IPS DF 6.9 (cell line): ENCODE measurements around the gene SH3BGRL3.
A peak's percentile ranks its signal among the peaks of the same experiment; 100 is the strongest.

Source experiments
- DNase-seq: peaks from one replicate; pipeline ENCODE4 v3.0.0-alpha.2; 2013; ENCODE audit warnings: low read depth, low spot score
- H3K27ac ChIP-seq: one replicate; pipeline ENCODE4 v1.5.1; 2013; ENCODE audit warnings: low read length, control low read depth
- H3K27me3 ChIP-seq: 2 replicates; pipeline ENCODE4 v1.6.1; 2013; ENCODE audit warnings: mild to moderate bottlenecking, low read length; ENCODE audit not compliant: control insufficient read depth, insufficient read depth
- H3K36me3 ChIP-seq: 2 replicates; pipeline ENCODE4 v1.6.1; 2013; ENCODE audit warnings: low read length; ENCODE audit not compliant: control insufficient read depth, insufficient read depth
- H3K4me1 ChIP-seq: 2 replicates; pipeline ENCODE4 v1.6.1; 2013; ENCODE audit warnings: low read length; ENCODE audit not compliant: control insufficient read depth, insufficient read depth
- H3K4me3 ChIP-seq: 2 replicates; pipeline ENCODE4 v1.5.1; 2013; ENCODE audit warnings: mild to moderate bottlenecking, low read length
- H3K9me3 ChIP-seq: 2 replicates; pipeline ENCODE4 v1.6.1; 2013; ENCODE audit warnings: low read length, inconsistent platforms; ENCODE audit not compliant: control insufficient read depth, insufficient read depth
- WGBS: extraction: QIAGEN DNeasy Blood & Tissue Kit; methylation state at CpG from one replicate; pipeline ENCODE4 v1.1.7; 2013; ENCODE audit warnings: mixed read lengths, missing lambda C conversion rate; ENCODE audit not compliant: insufficient read length, insufficient coverage; 5-methylcytosine and 5-hydroxymethylcytosine counted together

Gene SH3BGRL3

DNA sequence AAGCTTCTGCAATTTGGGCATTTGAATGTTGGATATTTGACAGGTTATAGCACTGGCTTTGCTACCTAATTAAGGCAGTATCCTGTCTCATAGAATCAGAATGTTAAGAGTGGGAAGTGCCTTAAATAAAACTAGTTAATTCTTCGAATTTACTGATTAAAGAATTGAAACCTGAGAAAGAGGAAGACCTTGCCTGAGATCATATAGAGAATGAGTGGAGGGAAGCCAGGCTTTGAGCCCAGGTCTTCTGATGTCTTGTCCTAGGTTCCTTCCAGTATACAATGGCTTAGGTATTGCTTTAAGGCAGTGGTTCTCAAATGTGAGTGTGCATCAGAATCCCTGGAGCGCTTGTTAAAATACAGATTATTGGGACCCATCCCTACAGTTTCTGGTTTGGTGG, 20.9 kb upstream of the SH3BGRL3 start:
- Histone ChIP-seq H3K4me1 (no peaks in the 10 kb centered on the region), H3K27ac (no peak overlapping the region), H3K36me3 (peaks cover 28% of the 10 kb centered on the region; the same call in 1 of the 2 replicates), H3K27me3 (no peaks in the 10 kb centered on the region), H3K9me3 (no peaks in the 10 kb centered on the region), H3K4me3 (no peak overlapping the region)
- no peak for DNase-seq
- no CpG with 5 or more reads among the region's 2 CpGs for WGBS

DNA sequence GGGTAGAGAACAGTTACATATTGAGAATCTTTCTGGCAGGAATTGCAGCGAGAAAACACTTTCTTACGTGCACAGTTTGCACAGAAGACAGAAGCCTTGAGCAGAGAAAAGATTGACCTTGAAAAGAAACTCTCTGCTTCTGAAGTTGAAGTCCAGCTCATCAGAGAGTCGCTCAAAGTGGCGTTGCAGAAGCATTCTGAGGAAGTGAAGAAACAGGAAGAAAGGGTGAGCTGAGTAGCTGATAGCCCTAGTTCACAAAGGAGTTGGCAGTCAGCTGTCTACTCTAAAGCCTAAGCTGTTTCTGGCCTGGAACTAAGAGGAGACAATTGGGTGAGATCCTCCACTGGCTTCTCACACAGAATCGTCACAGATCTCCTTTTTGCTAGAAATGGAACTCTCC, 20.3 kb upstream of the SH3BGRL3 start:
- no peak for DNase-seq
- H3K4me3 ChIP-seq = no peak overlapping the region
- WGBS = no CpG with 5 or more reads among the region's 5 CpGs
- H3K27ac ChIP-seq = no peak overlapping the region
- H3K9me3 ChIP-seq = no peaks in the 10 kb centered on the region
- peaks cover 28% of the 10 kb centered on the region; the same call in 1 of the 2 replicates for H3K36me3 ChIP-seq
- no peaks in the 10 kb centered on the region for H3K4me1 ChIP-seq
- no peaks in the 10 kb centered on the region for H3K27me3 ChIP-seq

DNA sequence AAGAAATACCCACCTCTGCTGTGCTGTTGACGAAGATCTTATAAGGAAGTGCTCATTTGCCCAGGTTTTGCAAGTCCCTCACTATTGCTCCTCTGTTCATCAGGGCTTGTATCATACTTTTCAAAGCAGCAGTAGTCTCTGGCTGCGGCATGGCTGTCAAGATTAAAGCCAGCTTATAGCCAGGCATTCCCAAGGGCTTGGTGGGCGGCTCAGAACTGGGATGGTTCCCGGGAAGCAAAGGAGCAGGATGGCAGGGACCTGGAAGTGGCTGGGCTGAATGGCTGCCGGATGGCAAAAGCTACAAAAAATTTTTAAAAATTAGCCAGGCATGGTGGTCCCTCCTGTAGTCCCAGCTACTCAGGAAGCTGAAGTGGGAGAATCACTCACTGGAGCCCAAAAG, 16.7 kb upstream of the SH3BGRL3 start:
- no CpG with 5 or more reads among the region's 5 CpGs for WGBS
- H3K36me3 ChIP-seq = peaks cover 21% of the 10 kb centered on the region
- no peak for DNase-seq
- H3K27me3 ChIP-seq = no peaks in the 10 kb centered on the region
- no peaks in the 10 kb centered on the region for H3K9me3 ChIP-seq
- H3K27ac ChIP-seq = no peak overlapping the region
- H3K4me1 ChIP-seq = no peaks in the 10 kb centered on the region
- H3K4me3 ChIP-seq = no peak overlapping the region

DNA sequence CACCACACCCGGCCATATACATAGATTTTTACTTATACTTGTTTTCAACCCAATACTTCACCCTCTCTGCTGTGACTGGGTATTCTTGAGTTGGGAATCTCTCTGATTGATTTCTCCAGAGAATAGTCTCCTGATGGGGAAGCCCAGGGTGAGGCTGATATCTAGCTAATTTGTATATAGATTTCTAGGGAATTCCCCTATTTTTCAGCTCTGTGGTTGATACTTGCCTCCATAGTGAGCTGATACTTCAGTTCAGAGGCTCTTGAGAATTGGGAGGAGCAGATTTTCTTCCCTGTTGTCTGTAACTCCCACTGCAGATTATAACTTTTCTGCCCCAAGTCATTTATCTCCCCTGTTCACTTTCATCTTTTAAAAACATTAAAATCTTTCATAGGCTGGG, 14.5 kb upstream of the SH3BGRL3 start:
- peaks cover 23% of the 10 kb centered on the region for H3K36me3 ChIP-seq
- WGBS = no CpG with 5 or more reads among the region's 1 CpG
- no peak overlapping the region for H3K27ac ChIP-seq
- no peaks in the 10 kb centered on the region; the same call in 1 of the 2 replicates for H3K9me3 ChIP-seq
- H3K4me1 ChIP-seq = no peaks in the 10 kb centered on the region
- no peaks in the 10 kb centered on the region for H3K27me3 ChIP-seq
- H3K4me3 ChIP-seq = no peak overlapping the region
- DNase-seq = no peak

DNA sequence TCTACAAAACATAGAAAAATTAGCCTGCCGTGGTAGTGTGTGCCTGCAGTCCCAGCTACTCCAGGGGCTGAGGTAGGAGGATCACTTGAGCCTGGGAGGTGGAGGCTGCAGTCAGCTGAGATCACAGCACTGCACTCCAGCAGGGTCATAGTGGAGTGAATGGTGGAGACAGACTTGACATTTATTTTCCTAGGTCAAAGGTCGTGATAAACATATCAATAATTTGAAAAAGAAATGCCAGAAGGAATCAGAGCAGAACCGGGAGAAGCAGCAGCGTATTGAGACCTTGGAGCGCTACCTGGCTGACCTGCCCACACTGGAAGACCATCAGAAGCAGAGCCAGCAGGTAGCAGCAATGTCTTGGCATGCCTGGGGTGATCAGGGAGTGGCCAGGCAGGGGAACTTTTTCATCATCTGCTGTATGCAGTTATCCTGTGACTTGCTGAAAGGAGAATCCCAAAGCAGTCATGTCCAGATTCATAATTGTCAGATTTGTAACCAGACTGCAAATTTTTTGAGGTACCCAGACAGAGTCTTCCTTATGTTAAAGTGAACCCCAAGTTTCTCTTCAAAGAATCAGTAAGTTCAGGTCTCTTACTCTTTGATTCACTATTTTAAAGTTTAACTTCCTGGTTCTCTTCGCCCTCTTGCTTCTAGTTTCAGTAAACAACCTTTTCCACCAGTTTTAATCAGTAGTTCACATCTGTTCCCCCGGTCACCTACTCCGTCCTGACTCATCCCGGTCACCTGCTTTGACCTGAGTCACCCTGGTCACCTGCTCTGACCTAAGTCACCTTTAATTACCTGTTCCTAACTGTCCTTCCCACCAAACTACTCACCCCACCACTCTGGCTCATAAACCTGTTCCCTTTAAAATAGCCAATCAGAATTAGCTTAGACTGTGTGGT, 11.3 kb upstream of the SH3BGRL3 start:
- H3K27me3 ChIP-seq = no peaks in the 10 kb centered on the region
- H3K9me3 ChIP-seq = no peaks in the 10 kb centered on the region; the same call in 1 of the 2 replicates
- peaks cover 24% of the 10 kb centered on the region for H3K36me3 ChIP-seq
- WGBS = no CpG with 5 or more reads among the region's 9 CpGs
- no peak overlapping the region for H3K4me3 ChIP-seq
- H3K27ac ChIP-seq = no peak overlapping the region
- no peak for DNase-seq
- H3K4me1 ChIP-seq = no peaks in the 10 kb centered on the region

DNA sequence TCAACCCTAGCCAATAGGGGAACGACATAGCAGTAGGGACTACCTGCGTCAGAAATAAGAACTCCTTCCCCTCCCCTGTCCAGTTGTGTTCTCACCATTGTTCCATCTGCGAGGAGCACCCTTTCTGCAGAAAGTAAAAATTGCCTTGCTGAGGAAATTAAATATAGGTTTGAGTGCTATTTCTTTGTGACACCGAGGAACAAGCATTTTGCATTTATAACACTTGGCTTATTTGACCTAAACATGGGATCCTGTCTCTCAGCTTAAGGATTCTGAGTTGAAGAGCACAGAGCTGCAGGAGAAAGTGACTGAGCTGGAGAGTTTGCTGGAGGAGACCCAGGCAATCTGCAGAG, 10.7 kb upstream of the SH3BGRL3 start:
- no peaks in the 10 kb centered on the region; the same call in 1 of the 2 replicates for H3K9me3 ChIP-seq
- no CpG with 5 or more reads among the region's 4 CpGs for WGBS
- H3K4me3 ChIP-seq = no peak overlapping the region
- no peak for DNase-seq
- no peaks in the 10 kb centered on the region for H3K27me3 ChIP-seq
- H3K4me1 ChIP-seq = no peaks in the 10 kb centered on the region
- peaks cover 24% of the 10 kb centered on the region for H3K36me3 ChIP-seq
- no peak overlapping the region for H3K27ac ChIP-seq

DNA sequence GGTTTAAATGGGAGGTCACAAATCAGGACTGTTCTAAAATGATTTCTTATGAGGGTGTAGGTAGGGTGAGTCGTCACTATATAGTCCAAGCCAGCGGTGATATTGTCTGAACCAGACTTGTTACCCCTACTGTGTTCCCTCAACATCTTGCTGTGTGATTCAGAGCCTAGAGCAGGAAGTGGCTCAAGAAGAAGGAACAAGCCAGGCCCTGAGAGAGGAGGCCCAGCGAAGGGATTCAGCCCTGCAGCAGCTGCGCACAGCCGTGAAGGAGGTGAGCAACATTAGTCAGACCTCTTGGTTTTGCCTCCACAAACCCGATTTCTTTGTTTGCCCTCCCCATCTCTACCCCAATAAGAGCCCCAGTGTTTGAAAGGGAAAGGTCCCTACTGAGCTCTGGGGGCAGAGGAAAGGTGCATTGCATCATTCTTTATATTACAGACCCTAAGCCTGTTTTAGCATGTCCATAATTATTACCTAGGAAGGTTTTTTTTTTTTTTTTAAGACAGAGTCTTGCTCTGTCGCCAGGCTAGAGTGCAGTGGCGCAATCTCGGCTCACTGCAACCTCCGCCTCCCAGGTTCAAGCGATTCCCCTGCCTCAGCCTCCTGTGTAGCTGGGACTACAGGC, 5.0 kb upstream of the SH3BGRL3 start:
- no peaks in the 10 kb centered on the region for H3K9me3 ChIP-seq
- H3K4me1 ChIP-seq = no peaks in the 10 kb centered on the region; the same call in none of the 2 replicates
- no peak for DNase-seq
- H3K27me3 ChIP-seq = no peaks in the 10 kb centered on the region
- no CpG with 5 or more reads among the region's 11 CpGs for WGBS
- no peak overlapping the region for H3K27ac ChIP-seq
- H3K4me3 ChIP-seq = no peak overlapping the region
- peaks cover 26% of the 10 kb centered on the region for H3K36me3 ChIP-seq

DNA sequence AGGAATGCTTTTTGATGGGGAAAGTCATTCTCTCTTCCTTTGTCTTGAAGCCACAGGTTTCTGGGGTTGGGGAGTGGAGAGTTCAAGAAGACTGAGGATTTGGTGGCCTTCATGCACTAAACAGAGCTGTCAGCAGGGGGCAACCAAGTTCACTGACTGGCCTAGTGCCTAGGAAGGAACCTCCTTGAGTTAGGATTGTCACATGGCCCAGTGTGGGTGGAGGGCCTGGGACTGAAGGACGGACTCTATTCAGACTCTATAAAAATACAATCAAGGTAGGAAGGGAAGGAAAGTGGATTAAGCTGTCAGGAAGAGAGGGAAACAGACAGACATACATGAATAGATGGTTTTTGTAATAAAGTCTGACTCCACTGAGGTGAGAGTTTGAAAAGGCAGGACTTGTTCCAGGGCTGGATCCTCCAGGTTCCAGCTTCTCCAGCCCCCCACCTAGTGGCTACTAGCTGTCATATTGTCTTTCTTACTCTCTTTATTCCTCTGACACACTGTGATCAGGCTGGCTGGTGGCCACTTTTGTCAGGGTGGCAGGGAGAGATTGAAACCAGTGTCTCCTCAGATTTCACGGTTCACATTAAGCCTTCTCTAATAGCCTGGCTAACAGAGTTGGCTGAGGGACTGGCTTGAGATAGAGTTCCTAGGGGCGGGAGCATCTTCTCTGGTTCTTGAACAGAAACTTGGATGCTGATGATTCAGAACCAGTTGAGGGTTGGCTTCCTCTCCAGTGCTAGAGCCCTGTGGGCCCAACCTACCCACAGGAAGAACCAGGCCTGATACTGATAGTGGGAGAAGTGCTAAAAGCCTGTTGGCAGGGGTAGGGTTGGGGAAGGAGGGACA, 4.1 kb upstream of the SH3BGRL3 start:
- H3K27ac ChIP-seq = no peak overlapping the region
- no peaks in the 10 kb centered on the region for H3K9me3 ChIP-seq
- H3K36me3 ChIP-seq = peaks cover 24% of the 10 kb centered on the region
- peak; percentile 92 for DNase-seq
- no peak overlapping the region for H3K4me3 ChIP-seq
- H3K27me3 ChIP-seq = no peaks in the 10 kb centered on the region
- no peaks in the 10 kb centered on the region; the same call in none of the 2 replicates for H3K4me1 ChIP-seq
- no CpG with 5 or more reads among the region's 3 CpGs for WGBS

DNA sequence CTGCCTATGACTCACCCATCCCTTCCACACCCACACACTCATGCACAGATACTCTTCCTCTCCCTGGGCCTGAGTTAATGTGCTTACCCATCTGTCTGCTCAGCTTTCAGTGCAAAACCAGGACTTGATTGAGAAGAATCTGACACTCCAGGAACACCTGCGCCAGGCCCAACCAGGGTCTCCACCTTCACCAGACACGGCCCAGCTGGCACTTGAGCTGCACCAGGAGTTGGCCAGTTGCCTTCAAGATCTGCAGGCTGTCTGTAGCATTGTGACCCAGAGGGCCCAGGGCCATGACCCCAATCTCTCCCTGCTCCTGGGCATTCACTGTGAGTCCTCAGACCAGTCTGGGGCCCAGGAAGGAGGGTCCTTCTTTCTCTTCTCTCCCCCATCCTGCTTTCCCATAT, 3.5 kb upstream of the SH3BGRL3 start:
- Histone ChIP-seq H3K9me3 (no peaks in the 10 kb centered on the region), H3K4me3 (no peak overlapping the region), H3K27me3 (no peaks in the 10 kb centered on the region), H3K27ac (no peak overlapping the region), H3K4me1 (peaks cover 3% of the 10 kb centered on the region), H3K36me3 (peaks cover 22% of the 10 kb centered on the region; the same call in 1 of the 2 replicates)
- WGBS = no CpG with 5 or more reads among the region's 2 CpGs
- no peak for DNase-seq

DNA sequence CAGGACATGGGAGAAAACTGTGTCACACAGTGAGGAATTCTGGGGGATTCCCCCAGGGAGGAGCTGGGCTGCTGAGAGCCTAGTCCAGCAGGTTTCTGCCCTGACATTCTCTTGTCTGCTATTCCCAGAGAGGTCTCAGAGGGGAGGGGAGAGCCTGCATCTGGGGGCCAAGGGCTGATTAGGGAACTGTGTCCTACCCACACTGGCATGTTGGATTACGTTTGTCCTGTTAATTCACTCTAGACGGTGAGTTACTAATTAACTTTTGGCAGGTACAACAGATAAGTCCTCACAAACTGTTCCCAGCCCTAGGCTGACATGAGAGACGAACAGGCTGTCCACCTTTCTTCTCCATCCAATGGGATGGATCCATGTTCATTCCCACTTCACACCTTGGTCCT, 2.6 kb upstream of the SH3BGRL3 start:
- no peak overlapping the region for H3K27ac ChIP-seq
- peaks cover 16% of the 10 kb centered on the region; the same call in 1 of the 2 replicates for H3K36me3 ChIP-seq
- H3K4me1 ChIP-seq = peaks cover 7% of the 10 kb centered on the region
- H3K27me3 ChIP-seq = no peaks in the 10 kb centered on the region
- H3K4me3 ChIP-seq = no peak overlapping the region
- WGBS = no CpG with 5 or more reads among the region's 3 CpGs
- no peak for DNase-seq
- no peaks in the 10 kb centered on the region for H3K9me3 ChIP-seq
